Posterior cingulate gyrus (tissue), 11 donors: ENCODE measurements around the gene RNF150.
A peak's percentile ranks its signal among the peaks of the same experiment; 100 is the strongest.

ENCODE experiments used
- DNase-seq, 10 donors: peaks; one replicate each; pipeline versions ENCODE4 v3.0.0 to v3.0.0-alpha.2; 2020 to 2021; ENCODE audit warnings: mixed read lengths in 3 of 10
- intact Hi-C: fragments of 100-400 bp; cut with DNase I; formaldehyde crosslinking; loops from one replicate; pipeline ENCODE4 v1.15.1; 2023

Gene RNF150

GRCh38 chr4:141037446-141037845 lies 95.8 kb downstream of the RNF150 start:
- intact Hi-C loops = no loop called here
- DNase-seq = no peak

GRCh38 chr4:141036786-141037185 lies 96.5 kb downstream of the RNF150 start:
- DNase-seq = no peak
- intact Hi-C loops = no loop called here

- intact Hi-C loops = no loop called here
- no peak for DNase-seq
Observed at GRCh38 chr4:141035920-141036319, 97.3 kb downstream of the RNF150 start.

GRCh38 chr4:141028024-141028529 lies 105.2 kb downstream of the RNF150 start:
- DNase-seq = no peak
- intact Hi-C loops = no loop called here

GRCh38 chr4:141027421-141027820 lies 105.8 kb downstream of the RNF150 start:
- intact Hi-C loops = no loop called here

GRCh38 chr4:141026900-141027299 lies 106.4 kb downstream of the RNF150 start:
- intact Hi-C loops = no loop called here
- DNase-seq = no peak

More at GRCh38 chr4:141027421-141027820, 105.8 kb downstream of the RNF150 start:
- no peak for DNase-seq

- DNase-seq = no peak
- intact Hi-C loops = no loop called here
Observed at GRCh38 chr4:141023051-141023450, 110.2 kb downstream of the RNF150 start.

- intact Hi-C loops = no loop called here
- DNase-seq = no peak
Observed at GRCh38 chr4:141022111-141022695, 111.1 kb downstream of the RNF150 start.

- intact Hi-C loops = no loop called here
- peak in 1 of 10 donors; percentile 62 for DNase-seq
Observed at GRCh38 chr4:141021397-141022110, 111.7 kb downstream of the RNF150 start.

GRCh38 chr4:141020801-141021261 lies 112.4 kb downstream of the RNF150 start:
- no peak for DNase-seq
- intact Hi-C loops = no loop called here

GRCh38 chr4:141019768-141020167 lies 113.5 kb downstream of the RNF150 start:
- DNase-seq = no peak
- intact Hi-C loops = no loop called here

GRCh38 chr4:141016117-141016798 lies 117.0 kb downstream of the RNF150 start:
- intact Hi-C loops = no loop called here
- DNase-seq = no peak

- DNase-seq = no peak
- intact Hi-C loops = no loop called here
Observed at GRCh38 chr4:141013899-141014298, 119.4 kb downstream of the RNF150 start.

GRCh38 chr4:141011901-141012315 lies 121.4 kb downstream of the RNF150 start:
- intact Hi-C loops = no loop called here

GRCh38 chr4:141009931-141010330 lies 123.3 kb downstream of the RNF150 start:
- no peak for DNase-seq
- intact Hi-C loops = no loop called here

More at GRCh38 chr4:141011901-141012315, 121.4 kb downstream of the RNF150 start:
- peak in 8 of 10 donors; percentile 12 to 89 (median 22) for DNase-seq

GRCh38 chr4:141009129-141009528 lies 124.1 kb downstream of the RNF150 start:
- intact Hi-C loops = no loop called here
- no peak for DNase-seq

GRCh38 chr4:141006242-141006802 lies 126.9 kb downstream of the RNF150 start:
- no peak for DNase-seq

GRCh38 chr4:141004823-141005222 lies 128.4 kb downstream of the RNF150 start:
- intact Hi-C loops = no loop called here
- no peak for DNase-seq

More at GRCh38 chr4:141006242-141006802, 126.9 kb downstream of the RNF150 start:
- intact Hi-C loops = no loop called here

GRCh38 chr4:141003193-141003592 lies 130.1 kb downstream of the RNF150 start:
- intact Hi-C loops = no loop called here
- DNase-seq = no peak

GRCh38 chr4:141002323-141002805 lies 130.9 kb downstream of the RNF150 start:
- intact Hi-C loops = no loop called here
- no peak for DNase-seq

GRCh38 chr4:140996766-140997165 lies 136.5 kb downstream of the RNF150 start:
- no peak for DNase-seq
- intact Hi-C loops = no loop called here
